ENCODE measurements around the gene CNOT3.

Gene CNOT3

DNA sequence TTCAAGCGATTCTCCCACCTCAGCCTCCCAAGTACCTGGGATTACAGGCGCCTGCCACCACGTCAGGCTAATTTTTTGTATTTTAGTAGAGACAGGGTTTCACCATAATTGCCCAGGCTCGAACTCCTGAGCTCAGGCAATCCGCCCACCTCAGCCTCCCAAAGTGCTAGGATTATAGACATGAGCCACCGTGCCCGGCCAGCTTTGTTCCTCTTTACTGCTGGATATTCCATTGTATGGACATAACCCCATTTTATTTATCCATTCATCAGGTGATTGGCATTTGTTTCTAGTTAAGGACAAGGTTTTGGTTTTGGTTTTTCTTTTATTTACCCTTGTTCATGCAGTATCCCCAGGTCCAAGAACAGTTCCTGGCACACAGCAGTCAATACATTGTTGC is 59.0 kb downstream of the CNOT3 start:
- no peak for DNase-seq

DNA sequence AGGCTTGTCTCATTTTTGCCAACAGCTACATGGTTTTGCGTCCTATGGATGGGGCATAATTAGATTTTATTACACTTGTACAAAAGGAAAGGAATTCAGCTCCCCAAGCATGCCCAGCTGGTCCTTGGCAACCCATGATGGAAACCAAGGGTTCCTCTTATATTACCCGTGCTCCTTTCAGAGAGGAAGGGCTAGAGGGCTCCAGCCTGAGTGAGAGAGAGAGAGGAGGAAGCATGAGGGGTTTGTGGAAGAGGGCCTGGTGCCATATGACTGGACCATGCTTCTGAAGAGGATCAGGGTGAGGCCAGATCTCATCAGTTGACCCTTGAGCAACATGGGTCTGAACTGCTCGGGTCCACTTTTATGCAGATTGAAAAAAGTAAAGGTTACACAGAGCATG is 59.6 kb downstream of the CNOT3 start:
- no peak for DNase-seq

DNA sequence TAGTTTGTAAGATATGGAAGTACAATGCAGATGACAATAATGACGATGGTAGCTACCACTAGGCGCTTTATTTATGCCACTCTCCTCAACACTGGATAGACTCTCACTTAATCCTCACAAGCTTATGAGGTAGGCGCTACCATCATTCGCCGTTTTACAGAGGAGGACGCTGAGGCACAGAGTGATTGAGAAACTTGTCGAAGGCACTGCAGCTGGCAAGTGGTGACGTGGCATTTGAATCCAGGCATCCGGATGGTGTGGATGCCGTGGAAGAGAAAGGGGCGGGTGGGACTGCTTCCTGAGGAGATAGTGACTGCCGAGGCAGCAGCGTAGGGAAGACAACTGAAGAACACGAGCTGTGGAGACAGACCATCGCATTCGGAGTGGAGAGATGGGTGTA is 61.8 kb downstream of the CNOT3 start:
- no peak for DNase-seq

DNA sequence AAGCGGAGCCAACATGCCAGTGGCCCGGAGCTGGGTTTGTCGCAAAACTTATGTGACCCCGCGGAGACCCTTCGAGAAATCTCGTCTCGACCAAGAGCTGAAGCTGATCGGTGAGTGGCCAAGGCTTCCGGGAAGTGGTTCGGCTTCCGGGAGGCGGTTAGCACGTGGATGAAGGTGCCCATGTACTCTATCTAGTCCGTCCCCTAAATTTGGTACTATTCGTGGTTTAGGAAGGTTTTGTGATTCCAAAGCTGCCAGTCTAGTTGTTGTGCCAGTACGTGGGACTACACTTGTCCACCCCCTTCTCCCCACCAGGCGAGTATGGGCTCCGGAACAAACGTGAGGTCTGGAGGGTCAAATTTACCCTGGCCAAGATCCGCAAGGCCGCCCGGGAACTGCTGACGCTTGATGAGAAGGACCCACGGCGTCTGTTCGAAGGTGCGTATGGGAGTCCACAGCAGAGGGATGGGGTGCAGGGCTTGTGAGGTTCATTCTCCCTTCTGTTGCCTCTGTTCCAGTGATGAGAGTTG is 63.7 kb downstream of the CNOT3 start:
- DNase-seq = no peak

- DNase-seq = no peak
Measured at GRCh38 chr19:54201980-54202379, 64.4 kb downstream of the CNOT3 start.

DNA sequence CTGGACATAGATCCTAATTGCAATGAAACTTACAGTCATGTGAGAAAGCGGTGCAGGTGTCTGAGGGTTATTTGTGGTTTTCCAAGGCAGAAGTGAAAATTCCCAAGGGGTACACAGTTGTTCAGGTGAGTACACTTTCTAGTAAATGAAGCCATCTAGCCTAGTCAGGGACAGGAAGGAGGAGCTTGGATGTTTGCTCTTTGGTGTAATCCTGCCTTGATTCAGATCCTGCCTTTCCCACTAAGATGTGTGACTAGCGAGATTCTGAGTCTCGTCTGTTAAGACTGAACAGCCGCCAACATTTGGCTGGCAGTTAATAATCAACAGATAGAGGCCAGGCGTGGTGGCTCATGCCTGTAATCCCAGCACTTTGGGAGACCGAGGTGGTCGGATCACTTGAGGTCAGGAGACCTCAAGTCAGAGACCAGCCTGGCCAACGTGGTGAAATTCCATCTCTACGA is 65.6 kb downstream of the CNOT3 start:
- no peak for DNase-seq

- DNase-seq = no peak
Measured at GRCh38 chr19:54204767-54205468, 67.4 kb downstream of the CNOT3 start.
